ENCODE data around the gene PCDH18. TPM values are rescaled to one million over a fixed set of nuclear protein-coding genes. Genes with fewer than 3 reads are reported as not detected.
A peak's percentile ranks its signal among the peaks of the same experiment; 100 is the strongest.

Gene PCDH18
- total RNA-seq, 1 donor = 191 TPM

DNA sequence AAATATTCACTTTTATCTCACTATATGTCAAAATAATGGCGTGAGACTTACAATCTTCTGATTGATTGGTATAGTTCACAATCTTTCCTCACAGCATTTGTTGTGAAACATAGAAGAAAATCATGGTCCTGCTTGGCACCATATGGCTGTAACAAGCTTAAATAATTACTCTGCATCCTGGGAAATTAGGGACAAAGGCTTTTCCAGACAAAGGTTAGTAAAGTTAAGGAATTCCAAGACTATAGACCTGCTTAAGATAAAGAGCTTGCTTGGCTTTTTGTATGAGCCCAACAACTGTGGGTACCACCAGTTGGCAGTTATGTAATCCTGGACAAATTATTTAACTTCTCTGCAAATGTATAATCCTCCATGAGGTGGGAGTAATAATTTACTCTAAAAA is 3.4 kb upstream of the PCDH18 start:
- no peak overlapping the region for H3K4me2 ChIP-seq (ENCODE audit: insufficient read depth, low read length)
- no peaks in the 10 kb centered on the region for H3K9me3 ChIP-seq (ENCODE audit: low read depth, low read length)
- H3K4me3 ChIP-seq (ENCODE audit: insufficient read depth, low read length) = no peak overlapping the region
- TF ChIP-seq CTCF (IDR thresholded peaks at IDR 0.05; ENCODE audit: extremely low read depth, low read depth, low read length) = no peak
- peaks cover 14% of the 10 kb centered on the region for H3K79me2 ChIP-seq (ENCODE audit: insufficient read depth, low read length)
- DNase-seq (ENCODE audit: insufficient read length, low spot score, missing footprints) = no peak
- H3K4me1 ChIP-seq (ENCODE audit: insufficient read depth, low read length) = peaks cover 18% of the 10 kb centered on the region
- H3K36me3 ChIP-seq (ENCODE audit: insufficient read depth, low read length) = no peaks in the 10 kb centered on the region
- H3K27me3 ChIP-seq (ENCODE audit: insufficient read depth, low read length) = no peaks in the 10 kb centered on the region
- H2AFZ ChIP-seq (ENCODE audit: low read length) = no peak overlapping the region
- no peaks in the 10 kb centered on the region for H4K20me1 ChIP-seq (ENCODE audit: insufficient read depth, low read length)
- no peak overlapping the region for H3K27ac ChIP-seq (ENCODE audit: low read depth, low read length)

DNA sequence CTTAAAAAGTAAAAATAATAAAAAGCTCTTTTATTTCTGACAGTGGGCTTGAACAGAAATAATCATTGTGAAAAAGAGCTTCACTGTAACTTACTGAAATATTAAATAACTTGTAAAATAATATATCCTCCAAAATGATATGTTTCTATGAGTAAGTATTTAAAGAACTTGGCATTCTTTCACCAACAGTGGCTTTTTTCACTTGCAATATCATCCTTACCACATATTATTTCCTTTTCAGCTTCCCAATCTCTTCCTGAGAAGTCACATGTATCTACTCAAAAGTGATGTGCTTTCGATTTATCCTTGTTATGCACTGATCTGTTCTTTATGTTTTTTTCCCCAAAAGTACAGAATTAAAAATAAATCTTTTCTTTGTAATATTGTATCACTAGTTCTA is 2.2 kb upstream of the PCDH18 start:
- peaks cover 28% of the 10 kb centered on the region for H3K4me1 ChIP-seq (ENCODE audit: insufficient read depth, low read length)
- H3K27ac ChIP-seq (ENCODE audit: low read depth, low read length) = peak overlapping the region; percentile 85
- H3K4me2 ChIP-seq (ENCODE audit: insufficient read depth, low read length) = peak overlapping the region; percentile 96
- no peaks in the 10 kb centered on the region for H3K27me3 ChIP-seq (ENCODE audit: insufficient read depth, low read length)
- H3K36me3 ChIP-seq (ENCODE audit: insufficient read depth, low read length) = peaks cover 6% of the 10 kb centered on the region
- no peak for DNase-seq (ENCODE audit: insufficient read length, low spot score, missing footprints)
- H3K79me2 ChIP-seq (ENCODE audit: insufficient read depth, low read length) = peaks cover 26% of the 10 kb centered on the region
- H4K20me1 ChIP-seq (ENCODE audit: insufficient read depth, low read length) = no peaks in the 10 kb centered on the region
- TF ChIP-seq CTCF (IDR thresholded peaks at IDR 0.05; ENCODE audit: extremely low read depth, low read depth, low read length) = no peak
- H3K9me3 ChIP-seq (ENCODE audit: low read depth, low read length) = no peaks in the 10 kb centered on the region
- no peak overlapping the region for H3K4me3 ChIP-seq (ENCODE audit: insufficient read depth, low read length)
- peak overlapping the region; percentile 37 for H2AFZ ChIP-seq (ENCODE audit: low read length)

DNA sequence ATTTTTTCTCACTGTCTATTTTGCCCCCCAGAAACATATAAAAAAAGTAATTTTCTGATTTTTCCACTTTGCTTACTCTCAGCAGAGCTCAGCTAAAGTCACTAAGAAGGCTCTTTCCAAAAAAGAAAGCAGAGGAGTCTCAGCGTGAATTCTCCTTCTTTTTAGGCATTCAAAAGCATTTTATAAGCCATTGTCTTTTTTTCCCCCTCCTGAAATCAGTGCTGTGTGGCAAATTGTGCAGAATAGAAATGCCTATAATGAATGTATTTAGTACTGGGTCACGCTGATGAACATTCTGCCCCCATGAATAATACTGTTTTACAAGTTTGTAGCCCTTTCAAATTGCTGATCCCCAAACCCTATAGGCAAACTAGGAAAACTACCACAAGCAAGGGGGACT is 1.6 kb upstream of the PCDH18 start:
- H3K27me3 ChIP-seq (ENCODE audit: insufficient read depth, low read length) = no peaks in the 10 kb centered on the region
- H3K4me3 ChIP-seq (ENCODE audit: insufficient read depth, low read length) = peak overlapping the region; percentile 77
- peaks cover 34% of the 10 kb centered on the region for H3K4me1 ChIP-seq (ENCODE audit: insufficient read depth, low read length)
- peak overlapping the region; percentile 83 for H2AFZ ChIP-seq (ENCODE audit: low read length)
- no peak for DNase-seq (ENCODE audit: insufficient read length, low spot score, missing footprints)
- TF ChIP-seq CTCF (IDR thresholded peaks at IDR 0.05; ENCODE audit: extremely low read depth, low read depth, low read length) = no peak
- peak overlapping the region; percentile 85 for H3K27ac ChIP-seq (ENCODE audit: low read depth, low read length)
- H3K9me3 ChIP-seq (ENCODE audit: low read depth, low read length) = no peaks in the 10 kb centered on the region
- peak overlapping the region; percentile 96 for H3K4me2 ChIP-seq (ENCODE audit: insufficient read depth, low read length)
- no peaks in the 10 kb centered on the region for H4K20me1 ChIP-seq (ENCODE audit: insufficient read depth, low read length)
- peaks cover 9% of the 10 kb centered on the region for H3K36me3 ChIP-seq (ENCODE audit: insufficient read depth, low read length)
- peaks cover 33% of the 10 kb centered on the region for H3K79me2 ChIP-seq (ENCODE audit: insufficient read depth, low read length)

- DNase-seq (ENCODE audit: insufficient read length, low spot score, missing footprints) = no peak
- Histone ChIP-seq H3K9me3 (ENCODE audit: low read depth, low read length) (no peaks in the 10 kb centered on the region), H3K79me2 (ENCODE audit: insufficient read depth, low read length) (peaks cover 43% of the 10 kb centered on the region), H3K27ac (ENCODE audit: low read depth, low read length) (peak overlapping the region; percentile 85), H2AFZ (ENCODE audit: low read length) (peak overlapping the region; percentile 70), H3K4me2 (ENCODE audit: insufficient read depth, low read length) (peak overlapping the region; percentile 96), H3K4me3 (ENCODE audit: insufficient read depth, low read length) (peak overlapping the region; percentile 77), H4K20me1 (ENCODE audit: insufficient read depth, low read length) (no peaks in the 10 kb centered on the region), H3K27me3 (ENCODE audit: insufficient read depth, low read length) (no peaks in the 10 kb centered on the region), H3K4me1 (ENCODE audit: insufficient read depth, low read length) (peaks cover 40% of the 10 kb centered on the region), H3K36me3 (ENCODE audit: insufficient read depth, low read length) (peaks cover 16% of the 10 kb centered on the region)
- TF ChIP-seq CTCF (IDR thresholded peaks at IDR 0.05; ENCODE audit: extremely low read depth, low read depth, low read length) = no peak
Measured at GRCh38 chr4:137532869-137533236, 559 bp upstream of the PCDH18 start.

All from osteoblast (primary cell).